K562 (cell line): ENCODE data around the gene LGR6. TPM values are rescaled to one million over a fixed set of nuclear protein-coding genes. Genes with fewer than 3 reads are reported as not detected.

Source experiments
- ADNP ChIP-seq: fragments of 200-800 bp; sonication (Bioruptor generic); IDR thresholded peaks from 2 replicates; pipeline ENCODE4 v1.6.1; 2016; ENCODE audit warnings: missing genetic modification characterization, missing compliant biosample characterization
- ARNT ChIP-seq, 2 experiments: fragments of 450-650 bp; IDR thresholded peaks; 2 replicates each; pipeline ENCODE4 v1.6.1; 2016; ENCODE audit warnings: mild to moderate bottlenecking in 1 of 2
- ELK1 ChIP-seq: sonication (generic); formaldehyde crosslinking; IDR thresholded peaks from 2 replicates; pipeline ENCODE4 v1.8.1; 2022; ENCODE audit warnings: missing genetic modification reagents
- EP300 ChIP-seq: IDR thresholded peaks from 2 replicates; pipeline ENCODE4 v1.6.1; 2012; ENCODE audit warnings: low read length, improper control_type of control experiment
- KDM1A ChIP-seq, 2 experiments: fragments of 450-650 bp; IDR thresholded peaks; 2 replicates each; pipeline ENCODE4 v1.6.1; 2016; ENCODE audit warnings: mild to moderate bottlenecking in 2 of 2
- L3MBTL2 ChIP-seq: fragments of 450-650 bp; IDR thresholded peaks from 2 replicates; pipeline ENCODE4 v1.6.1; 2016; ENCODE audit warnings: mild to moderate bottlenecking, moderate library complexity
- MAZ ChIP-seq, 2 experiments: fragments of 450-650 bp in 1 of 2; sonication (generic) in 1 of 2; formaldehyde crosslinking; IDR thresholded peaks in 1 of 2; conservative IDR thresholded peaks in 1 of 2; 2 replicates each; pipeline versions ENCODE4 v1.4.0 to v1.5.0; 2020; ENCODE audit warnings: mild to moderate bottlenecking in 1 of 2, missing genetic modification reagents in 1 of 2
- MCM2 ChIP-seq: fragments of 450-650 bp; IDR thresholded peaks from 2 replicates; pipeline ENCODE4 v1.6.1; 2017; ENCODE audit warnings: low read depth, mild to moderate bottlenecking
- MTA3 ChIP-seq: fragments of 450-650 bp; formaldehyde crosslinking; IDR thresholded peaks from 2 replicates; pipeline ENCODE4 v1.6.1; 2017; ENCODE audit warnings: mild to moderate bottlenecking, borderline replicate concordance
- MYNN ChIP-seq, 2 experiments: sonication (generic); formaldehyde crosslinking in 1 of 2; IDR thresholded peaks; 2 replicates each; pipeline versions ENCODE4 v1.5.0 to v1.6.1; 2016 to 2020; ENCODE audit warnings: antibody characterized with exemption in 1 of 2, missing genetic modification reagents in 1 of 2
- NUFIP1 ChIP-seq: fragments of 450-650 bp; IDR thresholded peaks from 2 replicates; pipeline ENCODE4 v1.6.1; 2018; ENCODE audit not compliant: partially characterized antibody
- POLR2G ChIP-seq: fragments of 200-400 bp; formaldehyde crosslinking; IDR thresholded peaks from 2 replicates; pipeline ENCODE4 v1.6.1; 2017; ENCODE audit warnings: low read depth, mild to moderate bottlenecking, antibody characterized with exemption, low read length, moderate library complexity
- RB1 ChIP-seq: fragments of 450-650 bp; IDR thresholded peaks from 2 replicates; pipeline ENCODE4 v1.6.1; 2017; ENCODE audit warnings: low read depth, mild to moderate bottlenecking
- RCOR1 ChIP-seq, 2 experiments: IDR thresholded peaks; 2 replicates each; pipeline ENCODE4 v1.6.1; 2012; ENCODE audit warnings: low read depth in 2 of 2, low read length in 2 of 2, borderline replicate concordance in 1 of 2, improper control_type of control experiment in 1 of 2
- SMC3 ChIP-seq: conservative IDR thresholded peaks from 2 replicates; pipeline ENCODE4 v1.6.1; 2011; ENCODE audit warnings: low read depth, low read length, improper control_type of control experiment; ENCODE audit not compliant: insufficient read depth
- SRSF7 ChIP-seq: fragments of 200-400 bp; formaldehyde crosslinking; optimal IDR thresholded peaks from 2 replicates; pipeline ENCODE3; 2017; ENCODE audit warnings: mild to moderate bottlenecking, low read depth, low read length
- TARDBP ChIP-seq: fragments of 450-650 bp; IDR thresholded peaks from 2 replicates; pipeline ENCODE4 v1.6.1; 2016
- ZBTB1 ChIP-seq: sonication (generic); formaldehyde crosslinking; IDR thresholded peaks from 2 replicates; pipeline ENCODE4 v1.8.1; 2023; ENCODE audit warnings: missing genetic modification reagents, low read depth, mild to moderate bottlenecking, borderline replicate concordance
- polyA plus RNA-seq, 8 experiments: library from polyadenylated mRNA; depleted of rRNA in 4 of 8; stranded (reverse) in 5 of 8; unstranded in 3 of 8; fragments of >200 nt; fragmentation: Nextera tagmentation in 2 of 8; fragmentation: Illumina TruSeq in 1 of 8; extraction: Ambion mirVana in 2 of 8; extraction: Trizol in 1 of 8; gene quantifications; 2 replicates each; pipeline versions ENCODE4 v1.2.1 to v1.2.3, GENCODE V29; 2011 to 2014; ENCODE audit warnings: inconsistent platforms in 1 of 8, missing spikeins in 1 of 8
- total RNA-seq, 7 experiments: library from RNA; depleted of rRNA in 6 of 7; stranded (reverse); fragments of >200 nt in 6 of 7; fragmentation: Illumina TruSeq in 2 of 7; extraction: Trizol in 2 of 7; gene quantifications; 2 replicates each; pipeline versions ENCODE4 v1.2.1 to v1.2.3, GENCODE V29; 2011 to 2021; ENCODE audit warnings: low replicate concordance in 1 of 7
- TF ChIP-seq, protein P1 (sequence below): fragments of 250-450 bp; sonication (Bioruptor Pico); IDR thresholded peaks from 2 replicates; pipeline ENCODE4 v1.4.0; 2020
- TF ChIP-seq, protein P2 (sequence below), 3 experiments: IDR thresholded peaks in 2 of 3; conservative IDR thresholded peaks in 1 of 3; 2 replicates each; pipeline ENCODE4 v1.5.1; 2011 to 2012; ENCODE audit warnings: low read length in 3 of 3, mild to moderate bottlenecking in 3 of 3, control low read depth in 2 of 3, improper control_type of control experiment in 1 of 3, inconsistent platforms in 1 of 3, low read depth in 1 of 3, mixed read lengths in 1 of 3, moderate library complexity in 1 of 3; ENCODE audit not compliant: insufficient read depth in 2 of 3

LGR6 gene
- total and polyA plus RNA-seq, 9 of the 15 experiments (the other 6 are each of a cell fraction or from before 2014, with no cell fraction given): 0.01 to 0.54 (median 0.17) TPM; not detected in 1

DNA sequence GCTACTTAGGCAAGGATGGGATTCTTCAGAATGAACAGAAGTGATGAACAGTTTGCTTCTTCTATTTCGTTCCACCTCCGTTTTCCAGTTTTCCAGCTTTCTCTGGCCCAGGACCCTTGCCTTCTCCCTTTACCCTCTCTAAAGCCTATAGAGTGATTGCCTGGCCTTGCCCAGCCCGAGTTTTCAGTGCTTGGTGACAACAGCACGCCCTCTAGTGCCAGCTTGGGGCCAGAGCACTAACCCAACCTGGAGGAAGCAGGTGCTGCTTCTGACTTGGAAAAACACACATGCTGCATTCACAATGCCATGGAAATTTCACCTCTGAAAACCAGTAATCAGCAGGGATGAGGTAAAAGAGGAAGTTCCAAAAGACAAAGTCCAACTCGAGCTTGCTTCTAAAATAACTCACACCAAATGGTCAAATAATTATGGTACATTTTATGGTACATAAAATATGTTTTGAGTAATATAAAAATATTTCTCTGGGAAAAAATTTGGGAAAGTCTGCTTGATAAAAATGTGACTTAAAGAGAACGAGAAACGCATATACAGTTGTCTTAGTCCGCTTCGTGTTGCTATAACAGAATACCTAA, 122.1 kb downstream of the LGR6 start (continued):
- TF ChIP-seq, protein P1, sequence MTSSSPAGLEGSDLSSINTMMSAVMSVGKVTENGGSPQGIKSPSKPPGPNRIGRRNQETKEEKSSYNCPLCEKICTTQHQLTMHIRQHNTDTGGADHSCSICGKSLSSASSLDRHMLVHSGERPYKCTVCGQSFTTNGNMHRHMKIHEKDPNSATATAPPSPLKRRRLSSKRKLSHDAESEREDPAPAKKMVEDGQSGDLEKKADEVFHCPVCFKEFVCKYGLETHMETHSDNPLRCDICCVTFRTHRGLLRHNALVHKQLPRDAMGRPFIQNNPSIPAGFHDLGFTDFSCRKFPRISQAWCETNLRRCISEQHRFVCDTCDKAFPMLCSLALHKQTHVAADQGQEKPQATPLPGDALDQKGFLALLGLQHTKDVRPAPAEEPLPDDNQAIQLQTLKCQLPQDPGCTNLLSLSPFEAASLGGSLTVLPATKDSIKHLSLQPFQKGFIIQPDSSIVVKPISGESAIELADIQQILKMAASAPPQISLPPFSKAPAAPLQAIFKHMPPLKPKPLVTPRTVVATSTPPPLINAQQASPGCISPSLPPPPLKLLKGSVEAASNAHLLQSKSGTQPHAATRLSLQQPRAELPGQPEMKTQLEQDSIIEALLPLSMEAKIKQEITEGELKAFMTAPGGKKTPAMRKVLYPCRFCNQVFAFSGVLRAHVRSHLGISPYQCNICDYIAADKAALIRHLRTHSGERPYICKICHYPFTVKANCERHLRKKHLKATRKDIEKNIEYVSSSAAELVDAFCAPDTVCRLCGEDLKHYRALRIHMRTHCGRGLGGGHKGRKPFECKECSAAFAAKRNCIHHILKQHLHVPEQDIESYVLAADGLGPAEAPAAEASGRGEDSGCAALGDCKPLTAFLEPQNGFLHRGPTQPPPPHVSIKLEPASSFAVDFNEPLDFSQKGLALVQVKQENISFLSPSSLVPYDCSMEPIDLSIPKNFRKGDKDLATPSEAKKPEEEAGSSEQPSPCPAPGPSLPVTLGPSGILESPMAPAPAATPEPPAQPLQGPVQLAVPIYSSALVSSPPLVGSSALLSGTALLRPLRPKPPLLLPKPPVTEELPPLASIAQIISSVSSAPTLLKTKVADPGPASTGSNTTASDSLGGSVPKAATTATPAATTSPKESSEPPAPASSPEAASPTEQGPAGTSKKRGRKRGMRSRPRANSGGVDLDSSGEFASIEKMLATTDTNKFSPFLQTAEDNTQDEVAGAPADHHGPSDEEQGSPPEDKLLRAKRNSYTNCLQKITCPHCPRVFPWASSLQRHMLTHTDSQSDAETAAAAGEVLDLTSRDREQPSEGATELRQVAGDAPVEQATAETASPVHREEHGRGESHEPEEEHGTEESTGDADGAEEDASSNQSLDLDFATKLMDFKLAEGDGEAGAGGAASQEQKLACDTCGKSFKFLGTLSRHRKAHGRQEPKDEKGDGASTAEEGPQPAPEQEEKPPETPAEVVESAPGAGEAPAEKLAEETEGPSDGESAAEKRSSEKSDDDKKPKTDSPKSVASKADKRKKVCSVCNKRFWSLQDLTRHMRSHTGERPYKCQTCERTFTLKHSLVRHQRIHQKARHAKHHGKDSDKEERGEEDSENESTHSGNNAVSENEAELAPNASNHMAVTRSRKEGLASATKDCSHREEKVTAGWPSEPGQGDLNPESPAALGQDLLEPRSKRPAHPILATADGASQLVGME (CRISPR knock-in tag): no peak
- no peak for TF ChIP-seq POLR2G
- no peak for TF ChIP-seq SRSF7
- no peak for TF ChIP-seq L3MBTL2
- TF ChIP-seq SMC3: peak; percentile 94
- TF ChIP-seq MTA3: peak; percentile 28; the same call in 1 of the 2 replicates
- TF ChIP-seq ZBTB1: no peak
- TF ChIP-seq, protein P2, sequence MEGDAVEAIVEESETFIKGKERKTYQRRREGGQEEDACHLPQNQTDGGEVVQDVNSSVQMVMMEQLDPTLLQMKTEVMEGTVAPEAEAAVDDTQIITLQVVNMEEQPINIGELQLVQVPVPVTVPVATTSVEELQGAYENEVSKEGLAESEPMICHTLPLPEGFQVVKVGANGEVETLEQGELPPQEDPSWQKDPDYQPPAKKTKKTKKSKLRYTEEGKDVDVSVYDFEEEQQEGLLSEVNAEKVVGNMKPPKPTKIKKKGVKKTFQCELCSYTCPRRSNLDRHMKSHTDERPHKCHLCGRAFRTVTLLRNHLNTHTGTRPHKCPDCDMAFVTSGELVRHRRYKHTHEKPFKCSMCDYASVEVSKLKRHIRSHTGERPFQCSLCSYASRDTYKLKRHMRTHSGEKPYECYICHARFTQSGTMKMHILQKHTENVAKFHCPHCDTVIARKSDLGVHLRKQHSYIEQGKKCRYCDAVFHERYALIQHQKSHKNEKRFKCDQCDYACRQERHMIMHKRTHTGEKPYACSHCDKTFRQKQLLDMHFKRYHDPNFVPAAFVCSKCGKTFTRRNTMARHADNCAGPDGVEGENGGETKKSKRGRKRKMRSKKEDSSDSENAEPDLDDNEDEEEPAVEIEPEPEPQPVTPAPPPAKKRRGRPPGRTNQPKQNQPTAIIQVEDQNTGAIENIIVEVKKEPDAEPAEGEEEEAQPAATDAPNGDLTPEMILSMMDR (IDR thresholded peaks at IDR 0.05 in 2 of 3, conservative IDR thresholded peaks at IDR 0.05 in 1 of 3; ENCODE audit: insufficient read depth in 2 of 3, low read depth in 1 of 3, low read length in 3 of 3): peak; percentile 94 to 98 (median 97)
- no peak for TF ChIP-seq ARNT (IDR thresholded peaks at IDR 0.05)
- no peak for TF ChIP-seq KDM1A (IDR thresholded peaks at IDR 0.05)
- TF ChIP-seq MAZ (CRISPR knock-in tag; conservative IDR thresholded peaks at IDR 0.05 in 1 of 2, IDR thresholded peaks at IDR 0.05 in 1 of 2): 0 out of 4 replicates have a peak, but pooled peaks of 1 of the 2 experiments have one; percentile 21
- TF ChIP-seq RB1: peak; percentile 60; the same call in 1 of the 2 replicates
- TF ChIP-seq TARDBP: 0 out of 2 replicates have a peak, but pooled peaks have one; percentile 32
- TF ChIP-seq MYNN (IDR thresholded peaks at IDR 0.05): 0 out of 2 replicates have a peak, but pooled peaks have one; percentile 34
- TF ChIP-seq MYNN (CRISPR knock-in tag; IDR thresholded peaks at IDR 0.05): no peak
- TF ChIP-seq NUFIP1: no peak
- no peak for TF ChIP-seq ADNP (tag)
- TF ChIP-seq RCOR1 (IDR thresholded peaks at IDR 0.05; ENCODE audit: borderline replicate concordance in 1 of 2, low read depth in 2 of 2, low read length in 2 of 2): peak in 1 of 2 experiments; percentile 35; a peak in 1 of 4 replicates
- TF ChIP-seq EP300: no peak
- TF ChIP-seq ELK1 (CRISPR knock-in tag): no peak
- TF ChIP-seq MCM2: no peak
